ENCODE measurements around the gene ICA1.

DNA sequence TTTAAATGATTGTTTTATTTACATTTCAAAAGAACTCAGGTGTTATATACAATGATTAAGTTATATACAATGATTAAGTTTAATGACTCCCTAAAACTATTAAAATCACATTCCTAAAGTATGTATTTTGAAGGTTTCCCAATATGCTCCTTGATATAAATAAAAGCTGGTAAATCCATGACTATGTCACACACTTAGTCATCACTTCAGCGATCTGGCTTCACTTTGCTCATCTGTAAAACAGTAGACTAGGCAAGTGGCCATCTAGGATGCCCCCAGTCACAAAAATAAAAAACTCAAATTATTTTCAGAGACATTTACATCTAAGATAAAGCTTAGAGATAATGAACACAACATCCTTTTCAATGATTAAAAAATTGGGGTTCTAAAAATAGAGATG is 10.8 kb downstream of the ICA1 start:
- TF ChIP-seq CTCF (IDR thresholded peaks at IDR 0.05; ENCODE audit: low read length) (no peak), EZH2phosphoT487 (IDR thresholded peaks at IDR 0.05; ENCODE audit: low read length) (no peak)
